Karpas-422 (cell line): Measurements from ENCODE around the gene SUCLG1. TPM values are rescaled to one million over a fixed set of nuclear protein-coding genes. Genes with fewer than 3 reads are reported as not detected.
A peak's percentile ranks its signal among the peaks of the same experiment; 100 is the strongest.

ENCODE experiments used
- DNase-seq: peaks from one replicate; pipeline ENCODE4 v3.0.0-alpha.2; 2015
- H2AFZ ChIP-seq: fragments of 200-600 bp; sonication (generic); 2 replicates; pipeline ENCODE4 v1.6.1; 2014; ENCODE audit warnings: antibody characterized with exemption, low read length, mixed read lengths
- H3K27ac ChIP-seq: fragments of 200-600 bp; sonication (generic); 2 replicates; pipeline ENCODE4 v1.5.1; 2014; ENCODE audit warnings: mild to moderate bottlenecking, low read length, moderate library complexity
- H3K27me3 ChIP-seq: fragments of 200-600 bp; sonication (generic); 2 replicates; pipeline ENCODE4 v1.6.1; 2014; ENCODE audit warnings: low read length, mixed read lengths
- H3K36me3 ChIP-seq: fragments of 200-600 bp; sonication (generic); 2 replicates; pipeline ENCODE4 v1.6.1; 2014; ENCODE audit warnings: low read length, mixed read lengths; ENCODE audit not compliant: insufficient read depth
- H3K4me1 ChIP-seq: fragments of 200-600 bp; sonication (generic); 2 replicates; pipeline ENCODE4 v1.6.1; 2014; ENCODE audit warnings: mild to moderate bottlenecking, low read length, mixed read lengths
- H3K4me2 ChIP-seq: fragments of 200-600 bp; sonication (generic); 2 replicates; pipeline ENCODE4 v1.6.1; 2014; ENCODE audit warnings: low read length, low read depth, mild to moderate bottlenecking; ENCODE audit not compliant: poor library complexity, severe bottlenecking
- H3K4me3 ChIP-seq: fragments of 200-600 bp; sonication (generic); 2 replicates; pipeline ENCODE4 v1.5.1; 2014; ENCODE audit warnings: mild to moderate bottlenecking, antibody characterized with exemption, low read length, mixed read lengths
- H3K79me2 ChIP-seq: fragments of 200-600 bp; sonication (generic); 2 replicates; pipeline ENCODE4 v1.6.1; 2014; ENCODE audit warnings: mild to moderate bottlenecking, low read length, mixed read lengths
- H3K9ac ChIP-seq: fragments of 200-600 bp; sonication (generic); 2 replicates; pipeline ENCODE4 v1.6.0; 2014; ENCODE audit warnings: low read length
- H3K9me2 ChIP-seq: fragments of 200-600 bp; sonication (generic), shearing (Covaris generic); replicated peaks from 2 replicates; pipeline ENCODE4 v1.6.0; 2014; ENCODE audit warnings: mild to moderate bottlenecking, low read length, moderate library complexity; ENCODE audit not compliant: insufficient read depth
- H3K9me3 ChIP-seq: fragments of 300-700, 200-600 bp; sonication (generic); 2 replicates; pipeline ENCODE4 v1.6.1; 2014; ENCODE audit warnings: low read length, mixed read lengths
- H4K20me1 ChIP-seq: fragments of 200-600 bp; sonication (generic); 2 replicates; pipeline ENCODE4 v1.6.1; 2014; ENCODE audit warnings: mild to moderate bottlenecking, antibody characterized with exemption, low read length, low read depth; ENCODE audit not compliant: insufficient read depth
- total RNA-seq: library from RNA; depleted of rRNA; stranded (reverse); fragments of >200 nt; shearing (Covaris generic); gene quantifications from 2 replicates; pipeline ENCODE4 v1.2.3, GENCODE V29; 2014; ENCODE audit warnings: low replicate concordance

SUCLG1 gene
- total RNA-seq, 1 experiment from 2014 or later = 148 TPM

DNA sequence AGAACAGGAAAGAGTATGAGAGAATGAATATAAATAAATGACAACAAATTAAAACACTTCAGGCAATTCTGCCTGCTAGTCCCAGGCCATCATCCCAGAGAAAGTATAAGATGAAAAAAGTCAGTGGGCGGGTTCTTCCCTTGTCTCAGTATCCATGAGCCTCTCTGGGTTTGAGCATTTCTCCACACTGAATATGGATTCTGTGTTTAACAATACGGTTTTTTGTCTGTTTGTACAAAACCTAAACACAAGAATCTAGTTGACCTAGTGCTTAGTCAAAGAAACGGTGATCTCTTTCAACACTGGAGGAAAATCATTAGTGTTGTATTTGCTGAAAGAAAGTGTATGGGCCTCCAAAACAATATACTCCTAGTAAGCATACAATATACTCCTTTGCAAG, 10.0 kb downstream of the SUCLG1 start:
- Histone ChIP-seq H3K9me3 (no peaks in the 10 kb centered on the region), H3K27ac (no peak overlapping the region), H3K9ac (no peak overlapping the region), H3K9me2 (no peaks in the 10 kb centered on the region), H3K4me3 (no peak overlapping the region), H3K27me3 (no peaks in the 10 kb centered on the region), H2AFZ (no peak overlapping the region), H3K79me2 (peaks cover 81% of the 10 kb centered on the region), H4K20me1 (no peaks in the 10 kb centered on the region), H3K36me3 (peaks cover 17% of the 10 kb centered on the region; the same call in 1 of the 2 replicates), H3K4me2 (no peak overlapping the region), H3K4me1 (peaks cover 27% of the 10 kb centered on the region)
- DNase-seq = no peak

DNA sequence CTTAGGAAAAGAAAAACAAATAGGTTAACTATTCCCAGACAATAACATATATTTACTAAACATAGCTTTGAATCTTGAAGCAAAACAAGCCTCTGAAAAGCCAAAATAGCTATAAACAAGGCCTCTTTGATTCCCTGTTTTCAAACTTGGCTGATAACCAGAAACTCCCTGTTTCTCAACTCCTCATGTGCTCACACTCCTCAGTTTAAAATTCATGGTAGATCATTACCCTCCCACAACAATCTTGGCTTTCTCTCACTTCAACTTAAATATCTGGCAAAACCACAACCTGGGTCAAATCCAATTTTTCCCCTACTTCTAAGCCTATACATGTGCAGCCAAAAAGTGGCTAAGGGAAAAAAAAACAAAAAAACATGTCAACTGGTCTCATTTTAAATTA, 15.6 kb downstream of the SUCLG1 start:
- H3K79me2 ChIP-seq = peaks cover 29% of the 10 kb centered on the region
- no peak overlapping the region for H3K4me2 ChIP-seq
- no peak overlapping the region for H2AFZ ChIP-seq
- no peak overlapping the region for H3K4me3 ChIP-seq
- H3K9me2 ChIP-seq = no peaks in the 10 kb centered on the region
- H3K4me1 ChIP-seq = no peaks in the 10 kb centered on the region
- H3K9me3 ChIP-seq = no peaks in the 10 kb centered on the region
- H3K9ac ChIP-seq = no peak overlapping the region
- DNase-seq = no peak
- no peak overlapping the region for H3K27ac ChIP-seq
- no peaks in the 10 kb centered on the region for H4K20me1 ChIP-seq
- H3K36me3 ChIP-seq = peaks cover 54% of the 10 kb centered on the region
- H3K27me3 ChIP-seq = no peaks in the 10 kb centered on the region

DNA sequence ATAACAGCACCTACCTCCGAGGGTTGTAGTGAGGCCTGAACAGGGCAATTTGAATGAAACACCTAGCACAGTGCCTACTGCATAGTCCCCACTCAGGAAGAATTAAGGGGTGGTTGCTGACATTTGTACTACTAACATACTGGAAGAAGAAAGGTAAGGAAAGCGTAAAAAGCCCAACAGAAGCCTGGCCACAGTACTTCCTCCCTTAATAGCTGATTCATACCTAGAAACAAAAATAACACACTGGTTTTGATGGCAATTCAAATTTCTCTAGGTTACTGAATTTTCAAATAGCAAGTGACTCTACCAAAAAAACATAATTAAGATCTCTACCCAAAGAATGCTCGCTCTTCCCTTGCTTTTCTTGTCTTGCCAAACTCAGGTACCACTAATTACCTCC, 16.2 kb downstream of the SUCLG1 start:
- H3K36me3 ChIP-seq = peaks cover 60% of the 10 kb centered on the region
- H3K9me2 ChIP-seq = no peaks in the 10 kb centered on the region
- no peak overlapping the region for H2AFZ ChIP-seq
- H3K4me3 ChIP-seq = no peak overlapping the region
- H3K9ac ChIP-seq = no peak overlapping the region
- H3K79me2 ChIP-seq = peaks cover 26% of the 10 kb centered on the region
- no peaks in the 10 kb centered on the region for H3K4me1 ChIP-seq
- H3K27ac ChIP-seq = no peak overlapping the region
- no peak overlapping the region for H3K4me2 ChIP-seq
- H4K20me1 ChIP-seq = no peaks in the 10 kb centered on the region
- no peaks in the 10 kb centered on the region for H3K27me3 ChIP-seq
- H3K9me3 ChIP-seq = no peaks in the 10 kb centered on the region
- DNase-seq = no peak

DNA sequence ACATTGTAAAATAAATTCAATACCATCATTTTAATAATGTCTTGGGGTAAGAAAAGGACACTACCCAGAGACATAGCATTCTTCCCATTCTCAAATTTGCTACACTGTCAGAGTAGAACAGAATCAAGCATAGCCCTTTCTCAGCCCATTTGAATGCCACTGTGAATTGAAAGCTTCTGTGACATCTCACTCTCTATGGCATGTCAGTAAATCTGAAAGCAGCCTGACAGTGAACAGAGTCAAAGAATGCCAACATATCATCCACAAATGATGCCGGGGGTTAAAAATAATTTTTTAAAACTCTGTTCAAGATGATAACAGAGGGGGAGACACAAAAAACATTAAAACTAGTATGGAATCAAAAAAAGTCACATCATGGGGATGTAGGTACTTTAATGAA, 17.6 kb downstream of the SUCLG1 start:
- H3K79me2 ChIP-seq = peaks cover 18% of the 10 kb centered on the region
- H3K9me2 ChIP-seq = no peaks in the 10 kb centered on the region
- no peak overlapping the region for H3K9ac ChIP-seq
- no peak overlapping the region for H3K27ac ChIP-seq
- no peaks in the 10 kb centered on the region for H3K4me1 ChIP-seq
- no peak overlapping the region for H2AFZ ChIP-seq
- H3K9me3 ChIP-seq = no peaks in the 10 kb centered on the region
- no peak overlapping the region for H3K4me2 ChIP-seq
- H3K27me3 ChIP-seq = no peaks in the 10 kb centered on the region
- no peaks in the 10 kb centered on the region for H4K20me1 ChIP-seq
- DNase-seq = no peak
- H3K36me3 ChIP-seq = peaks cover 62% of the 10 kb centered on the region
- H3K4me3 ChIP-seq = no peak overlapping the region

DNA sequence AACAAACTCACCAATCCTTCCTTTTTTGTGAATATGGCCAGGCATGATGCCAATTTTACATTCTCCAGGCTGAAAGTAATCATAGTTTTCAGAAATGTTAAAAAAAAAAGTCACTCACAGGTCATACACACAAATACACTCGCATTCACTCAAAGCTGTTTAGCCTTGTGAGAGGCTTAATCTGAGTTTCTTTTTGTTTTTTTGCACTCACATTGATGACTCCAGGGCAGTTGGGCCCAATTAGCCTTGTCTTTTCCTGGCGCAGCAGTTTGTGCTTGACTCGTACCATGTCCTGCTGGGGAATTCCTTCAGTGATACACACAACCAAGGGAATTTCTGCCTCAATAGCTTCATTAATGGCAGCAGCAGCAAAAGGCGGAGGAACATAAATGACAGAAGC, 18.0 kb downstream of the SUCLG1 start:
- no peak for DNase-seq
- H4K20me1 ChIP-seq = no peaks in the 10 kb centered on the region
- no peaks in the 10 kb centered on the region for H3K4me1 ChIP-seq
- no peak overlapping the region for H2AFZ ChIP-seq
- no peak overlapping the region for H3K27ac ChIP-seq
- no peaks in the 10 kb centered on the region for H3K9me3 ChIP-seq
- peaks cover 13% of the 10 kb centered on the region for H3K79me2 ChIP-seq
- no peak overlapping the region for H3K4me2 ChIP-seq
- no peak overlapping the region for H3K4me3 ChIP-seq
- H3K9me2 ChIP-seq = no peaks in the 10 kb centered on the region
- H3K9ac ChIP-seq = no peak overlapping the region
- H3K36me3 ChIP-seq = peaks cover 58% of the 10 kb centered on the region
- H3K27me3 ChIP-seq = no peaks in the 10 kb centered on the region

DNA sequence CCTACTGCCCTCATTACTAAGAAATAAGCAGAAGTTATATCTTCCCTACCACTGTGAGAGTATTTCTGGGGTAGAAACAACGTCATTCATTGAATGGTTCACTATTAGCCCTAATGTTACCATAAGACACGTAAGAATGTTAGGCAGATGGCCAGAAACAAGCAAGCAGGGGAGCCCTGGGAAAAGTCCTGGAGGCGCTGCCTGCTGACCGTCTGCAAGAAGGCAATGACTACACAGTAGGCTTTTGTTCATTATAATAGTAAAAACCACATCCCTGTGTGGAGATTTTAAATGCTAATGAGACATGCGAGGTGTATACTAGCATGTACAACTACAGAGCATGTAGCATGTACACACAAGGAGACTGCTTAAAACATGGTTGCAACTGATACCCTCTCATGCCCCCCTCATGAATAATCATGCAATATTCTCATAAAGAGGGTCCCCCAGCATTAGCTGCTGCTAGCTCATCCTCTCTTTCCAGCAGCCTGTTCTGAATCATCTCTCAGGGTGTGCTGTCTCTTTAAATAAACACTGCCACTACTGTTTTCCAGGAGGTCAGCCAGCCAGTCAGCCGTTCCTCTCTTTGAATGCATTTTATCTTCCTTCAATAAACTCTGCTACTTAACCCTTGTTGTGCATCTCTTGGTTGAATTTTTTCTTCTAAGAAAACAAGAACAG, 23.6 kb downstream of the SUCLG1 start:
- no peaks in the 10 kb centered on the region for H3K9me2 ChIP-seq
- no peaks in the 10 kb centered on the region for H3K9me3 ChIP-seq
- H3K27ac ChIP-seq = no peak overlapping the region
- H3K27me3 ChIP-seq = no peaks in the 10 kb centered on the region
- peaks cover 50% of the 10 kb centered on the region; the same call in 1 of the 2 replicates for H3K36me3 ChIP-seq
- DNase-seq = no peak
- H3K4me3 ChIP-seq = no peak overlapping the region
- H3K9ac ChIP-seq = no peak overlapping the region
- H2AFZ ChIP-seq = no peak overlapping the region
- H3K79me2 ChIP-seq = 0 out of 2 replicates have a peak, but pooled peaks cover 4% of the 10 kb centered on the region
- no peaks in the 10 kb centered on the region for H4K20me1 ChIP-seq
- no peak overlapping the region for H3K4me2 ChIP-seq
- no peaks in the 10 kb centered on the region for H3K4me1 ChIP-seq

DNA sequence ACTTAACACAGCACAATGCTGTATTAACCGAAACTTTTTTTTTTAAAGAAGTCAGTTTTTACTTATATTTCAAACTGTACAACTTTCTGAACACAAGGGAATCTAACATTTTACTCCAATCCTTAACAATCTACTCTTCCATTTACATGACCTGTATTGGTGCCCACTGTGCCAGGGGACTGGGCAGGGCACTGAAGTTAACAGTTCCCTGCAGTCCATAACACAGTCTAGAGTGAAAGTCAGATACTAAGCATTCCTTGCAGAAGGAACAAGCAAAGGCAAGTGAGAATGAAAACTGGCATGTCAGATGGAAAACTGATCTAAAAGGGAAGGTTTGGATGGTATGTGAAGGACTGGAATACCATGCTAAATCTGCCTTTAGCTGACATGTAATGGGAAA, 29.8 kb downstream of the SUCLG1 start:
- no peak overlapping the region for H2AFZ ChIP-seq
- no peak for DNase-seq
- H3K27me3 ChIP-seq = no peaks in the 10 kb centered on the region
- H3K4me3 ChIP-seq = no peak overlapping the region
- no peaks in the 10 kb centered on the region for H3K9me3 ChIP-seq
- H4K20me1 ChIP-seq = no peaks in the 10 kb centered on the region
- H3K4me1 ChIP-seq = peaks cover 22% of the 10 kb centered on the region
- H3K27ac ChIP-seq = no peak overlapping the region
- H3K36me3 ChIP-seq = peaks cover 53% of the 10 kb centered on the region; the same call in 1 of the 2 replicates
- no peaks in the 10 kb centered on the region for H3K79me2 ChIP-seq
- H3K4me2 ChIP-seq = no peak overlapping the region
- H3K9me2 ChIP-seq = no peaks in the 10 kb centered on the region
- H3K9ac ChIP-seq = no peak overlapping the region

DNA sequence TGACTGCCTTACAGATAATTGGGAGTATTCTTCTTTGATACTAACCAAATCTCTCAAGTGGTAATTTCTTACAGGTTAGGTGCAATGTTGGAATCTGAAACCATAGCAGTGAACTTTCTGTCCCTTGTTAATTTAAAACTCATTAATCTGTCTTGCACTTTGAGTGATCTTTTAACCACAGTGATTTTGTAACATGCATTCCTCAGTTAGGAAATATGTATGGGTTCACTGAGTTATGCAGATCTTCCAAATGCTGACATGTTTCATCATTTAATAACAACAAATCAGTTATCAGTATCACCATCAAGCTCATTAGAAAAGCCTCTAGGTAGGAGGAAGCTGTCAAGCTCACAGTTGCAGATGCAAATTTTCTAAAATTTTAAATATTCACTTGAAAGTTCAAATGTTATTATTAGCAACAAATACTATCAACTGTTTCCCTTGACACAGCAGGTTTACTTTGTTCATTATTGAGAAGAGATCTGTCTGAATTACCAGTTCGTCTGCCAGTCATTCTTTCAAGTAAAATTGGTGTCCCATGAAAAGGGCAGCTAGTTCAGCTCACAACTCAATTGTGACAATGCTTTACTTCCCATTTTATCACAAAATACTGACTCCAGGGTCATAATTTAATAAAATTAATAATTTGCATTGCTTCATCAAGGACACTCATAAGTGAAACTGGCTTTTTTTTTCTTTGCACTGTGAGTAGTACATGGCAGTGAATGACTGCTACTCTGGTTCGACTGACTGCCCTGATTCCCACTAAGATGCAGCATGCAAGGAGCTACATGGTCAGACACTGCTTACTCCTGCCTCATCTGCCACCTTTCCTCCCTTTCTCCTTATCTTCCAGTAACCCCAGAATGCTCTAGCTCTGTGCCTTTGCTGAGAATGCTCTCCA, 31.6 kb downstream of the SUCLG1 start:
- Histone ChIP-seq H3K79me2 (no peaks in the 10 kb centered on the region), H3K4me1 (peaks cover 22% of the 10 kb centered on the region), H3K9me2 (no peaks in the 10 kb centered on the region), H3K27ac (peak overlapping the region; percentile 57), H3K36me3 (peaks cover 58% of the 10 kb centered on the region; the same call in 1 of the 2 replicates), H3K27me3 (no peaks in the 10 kb centered on the region), H3K4me2 (peak overlapping the region; percentile 47), H3K9me3 (no peaks in the 10 kb centered on the region), H2AFZ (no peak overlapping the region), H3K9ac (no peak overlapping the region), H4K20me1 (no peaks in the 10 kb centered on the region), H3K4me3 (no peak overlapping the region)
- peak; percentile 58 for DNase-seq
